Osteoblast (primary cell): Measurements from ENCODE around the gene ELMOD3. TPM values are rescaled to one million over a fixed set of nuclear protein-coding genes. Genes with fewer than 3 reads are reported as not detected.
A peak's percentile ranks its signal among the peaks of the same experiment; 100 is the strongest.
"Not testable (repeated sequence)": the region's sequence is repeated elsewhere in the genome, so short reads cannot be mapped to it uniquely, and the experiment has no call there.

Experiments used
- DNase-seq: peaks from one replicate; pipeline ENCODE4 v3.0.0; 2011; ENCODE audit warnings: low spot score, mixed read lengths; ENCODE audit not compliant: insufficient read length; ENCODE audit errors: missing footprints
- H2AFZ ChIP-seq: 2 replicates; pipeline ENCODE4 v1.6.0; 2011; ENCODE audit warnings: mild to moderate bottlenecking, low read length
- H3K27ac ChIP-seq: 2 replicates; pipeline ENCODE4 v1.5.1; 2011; ENCODE audit warnings: mild to moderate bottlenecking, low read depth, low read length, moderate library complexity
- H3K27me3 ChIP-seq: 2 replicates; pipeline ENCODE4 v1.6.0; 2012; ENCODE audit warnings: mild to moderate bottlenecking, control low read depth, inconsistent platforms, low read length, moderate library complexity; ENCODE audit not compliant: insufficient read depth
- H3K36me3 ChIP-seq: 2 replicates; pipeline ENCODE4 v1.5.1; 2011; ENCODE audit warnings: mild to moderate bottlenecking, low read length, control low read depth, moderate library complexity; ENCODE audit not compliant: insufficient read depth
- H3K4me1 ChIP-seq: 2 replicates; pipeline ENCODE4 v1.5.1; 2011; ENCODE audit warnings: mild to moderate bottlenecking, low read length, control low read depth, moderate library complexity; ENCODE audit not compliant: insufficient read depth
- H3K4me2 ChIP-seq: 2 replicates; pipeline ENCODE4 v1.6.0; 2011; ENCODE audit warnings: mild to moderate bottlenecking, low read length; ENCODE audit not compliant: insufficient read depth
- H3K4me3 ChIP-seq: fragments of 200-600 bp; sonication (generic); 3 replicates; pipeline ENCODE4 v1.5.1; 2012; ENCODE audit warnings: mild to moderate bottlenecking, low read length, inconsistent platforms; ENCODE audit not compliant: insufficient read depth
- H3K79me2 ChIP-seq: 2 replicates; pipeline ENCODE4 v1.6.0; 2012; ENCODE audit warnings: mild to moderate bottlenecking, low read length, control low read depth, inconsistent platforms; ENCODE audit not compliant: insufficient read depth
- H3K9me3 ChIP-seq: 2 replicates; pipeline ENCODE4 v1.5.1; 2011; ENCODE audit warnings: low read depth, low read length, control low read depth
- H4K20me1 ChIP-seq: 2 replicates; pipeline ENCODE4 v1.6.0; 2012; ENCODE audit warnings: mild to moderate bottlenecking, low read length, control low read depth; ENCODE audit not compliant: insufficient read depth
- total RNA-seq: library from RNA; depleted of rRNA; stranded (reverse); fragments of >200 nt; gene quantifications from 2 replicates; pipeline ENCODE4 v1.2.3, GENCODE V29; 2012
- TF ChIP-seq, protein P1 (sequence below): IDR thresholded peaks from 2 replicates; pipeline ENCODE4 v1.5.1; 2011; ENCODE audit warnings: mild to moderate bottlenecking, low read depth, low read length, moderate library complexity; ENCODE audit errors: extremely low read depth

Gene ELMOD3
- total RNA-seq, 1 donor = 22.1 TPM

- H3K27me3 ChIP-seq = no peaks in the 10 kb centered on the region
- peaks cover 41% of the 10 kb centered on the region for H3K36me3 ChIP-seq
- no peaks in the 10 kb centered on the region for H3K9me3 ChIP-seq
- H3K27ac ChIP-seq = no peak overlapping the region
- H2AFZ ChIP-seq = no peak overlapping the region
- no peak overlapping the region for H3K4me3 ChIP-seq
- no peaks in the 10 kb centered on the region for H4K20me1 ChIP-seq
- no peaks in the 10 kb centered on the region for H3K79me2 ChIP-seq
- H3K4me2 ChIP-seq = no peak overlapping the region
- no peak for DNase-seq
- TF ChIP-seq, protein P1, sequence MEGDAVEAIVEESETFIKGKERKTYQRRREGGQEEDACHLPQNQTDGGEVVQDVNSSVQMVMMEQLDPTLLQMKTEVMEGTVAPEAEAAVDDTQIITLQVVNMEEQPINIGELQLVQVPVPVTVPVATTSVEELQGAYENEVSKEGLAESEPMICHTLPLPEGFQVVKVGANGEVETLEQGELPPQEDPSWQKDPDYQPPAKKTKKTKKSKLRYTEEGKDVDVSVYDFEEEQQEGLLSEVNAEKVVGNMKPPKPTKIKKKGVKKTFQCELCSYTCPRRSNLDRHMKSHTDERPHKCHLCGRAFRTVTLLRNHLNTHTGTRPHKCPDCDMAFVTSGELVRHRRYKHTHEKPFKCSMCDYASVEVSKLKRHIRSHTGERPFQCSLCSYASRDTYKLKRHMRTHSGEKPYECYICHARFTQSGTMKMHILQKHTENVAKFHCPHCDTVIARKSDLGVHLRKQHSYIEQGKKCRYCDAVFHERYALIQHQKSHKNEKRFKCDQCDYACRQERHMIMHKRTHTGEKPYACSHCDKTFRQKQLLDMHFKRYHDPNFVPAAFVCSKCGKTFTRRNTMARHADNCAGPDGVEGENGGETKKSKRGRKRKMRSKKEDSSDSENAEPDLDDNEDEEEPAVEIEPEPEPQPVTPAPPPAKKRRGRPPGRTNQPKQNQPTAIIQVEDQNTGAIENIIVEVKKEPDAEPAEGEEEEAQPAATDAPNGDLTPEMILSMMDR = no peak
- no peaks in the 10 kb centered on the region for H3K4me1 ChIP-seq
Observed at GRCh38 chr2:85377083-85377482, 22.5 kb downstream of the ELMOD3 start.

- TF ChIP-seq, protein P1 = no peak
- Histone ChIP-seq H3K4me1 (peaks cover 4% of the 10 kb centered on the region), H3K79me2 (no peaks in the 10 kb centered on the region), H3K4me2 (no peak overlapping the region), H4K20me1 (no peaks in the 10 kb centered on the region), H2AFZ (no peak overlapping the region), H3K9me3 (no peaks in the 10 kb centered on the region), H3K4me3 (no peak overlapping the region), H3K27me3 (no peaks in the 10 kb centered on the region), H3K27ac (no peak overlapping the region), H3K36me3 (peaks cover 39% of the 10 kb centered on the region)
- no peak for DNase-seq
Observed at GRCh38 chr2:85378257-85378656, 23.7 kb downstream of the ELMOD3 start.

DNA sequence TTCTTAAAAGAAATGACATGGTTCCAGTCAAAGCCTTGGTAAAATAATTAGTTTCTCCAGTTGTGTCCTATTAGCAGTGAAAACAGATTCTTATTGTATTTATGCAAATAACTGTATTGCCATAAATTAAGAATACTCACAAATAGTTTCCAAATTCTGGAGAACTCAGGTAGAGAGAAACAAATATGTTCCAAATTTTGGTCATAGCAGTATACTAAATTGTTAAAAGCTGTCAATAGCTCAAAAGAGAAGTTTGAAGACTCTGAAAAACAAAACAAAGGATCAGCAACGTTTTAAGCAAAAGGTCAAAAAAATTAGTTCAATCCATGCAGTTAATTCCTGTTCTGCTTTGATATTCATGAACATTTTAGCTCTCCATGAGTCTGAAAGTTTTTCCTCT lies 25.5 kb downstream of the ELMOD3 start:
- Histone ChIP-seq H3K9me3 (no peaks in the 10 kb centered on the region), H2AFZ (no peak overlapping the region), H3K4me2 (no peak overlapping the region), H3K36me3 (peaks cover 52% of the 10 kb centered on the region), H3K4me3 (no peak overlapping the region), H3K79me2 (no peaks in the 10 kb centered on the region), H3K4me1 (peaks cover 7% of the 10 kb centered on the region), H3K27ac (no peak overlapping the region), H3K27me3 (no peaks in the 10 kb centered on the region), H4K20me1 (no peaks in the 10 kb centered on the region)
- no peak for DNase-seq
- TF ChIP-seq, protein P1 = no peak

DNA sequence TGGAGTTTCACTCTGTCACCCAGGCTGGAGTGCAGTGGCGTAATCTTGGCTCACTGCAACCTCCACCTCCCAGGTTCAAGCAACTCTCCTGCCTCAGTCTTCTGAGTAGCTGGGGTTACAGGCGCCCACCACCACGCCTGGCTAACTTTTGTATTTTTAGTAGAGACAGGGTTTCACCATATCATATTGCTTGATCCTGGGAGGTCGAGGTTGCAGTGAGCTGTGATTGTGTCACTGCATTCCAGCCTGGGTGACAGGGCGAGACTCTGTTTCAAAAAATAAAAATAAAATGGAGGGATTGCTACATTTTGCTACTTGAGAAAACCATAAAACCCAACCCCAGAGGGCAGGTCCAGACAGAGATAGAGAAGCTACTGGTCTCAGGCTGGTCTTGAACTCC lies 28.6 kb downstream of the ELMOD3 start:
- H3K9me3 ChIP-seq, H2AFZ ChIP-seq, H3K4me2 ChIP-seq, H4K20me1 ChIP-seq, DNase-seq, H3K4me3 ChIP-seq, H3K4me1 ChIP-seq, H3K79me2 ChIP-seq, H3K27me3 ChIP-seq: not testable (repeated sequence)
- Histone ChIP-seq H3K27ac (peak overlapping the region; percentile 17), H3K36me3 (peaks cover 39% of the 10 kb centered on the region)
